Stimulated activated CD8-positive, alpha-beta memory T cell treated with anti-CD3 and anti-CD28 coated beads, Interleukin-4, amount 100 ng/mL, for 24 hours (primary cell): ENCODE results near the gene ROR2.
"Not testable (repeated sequence)": the region's sequence is repeated elsewhere in the genome, so short reads cannot be mapped to it uniquely, and the experiment has no call there.

Experiments used
- DNase-seq: peaks from one replicate; pipeline ENCODE4 v3.0.0-alpha.2; 2020; ENCODE audit warnings: low read depth

ROR2 gene

GRCh38 chr9:91564081-91564670 is 385.9 kb downstream of the ROR2 start:
- no peak for DNase-seq

DNA sequence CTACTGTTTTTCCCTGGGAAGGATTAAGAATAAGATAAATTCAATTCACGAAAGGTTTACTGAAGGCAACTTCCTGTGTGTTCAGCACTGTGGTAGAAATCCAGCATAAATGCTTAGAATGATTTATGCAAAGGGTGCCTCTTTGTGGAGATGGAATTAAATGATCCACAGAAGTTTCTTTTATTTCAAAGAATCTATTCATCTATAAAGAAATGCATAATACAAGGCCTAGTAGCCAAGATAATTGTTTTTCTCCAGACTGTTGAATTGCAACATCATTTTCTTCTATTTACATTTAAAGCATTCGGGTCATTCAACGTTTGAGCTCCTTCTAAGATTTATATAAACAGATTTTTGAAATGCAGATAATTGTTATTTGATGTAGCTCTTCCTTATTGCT is 387.6 kb downstream of the ROR2 start:
- DNase-seq = no peak

DNA sequence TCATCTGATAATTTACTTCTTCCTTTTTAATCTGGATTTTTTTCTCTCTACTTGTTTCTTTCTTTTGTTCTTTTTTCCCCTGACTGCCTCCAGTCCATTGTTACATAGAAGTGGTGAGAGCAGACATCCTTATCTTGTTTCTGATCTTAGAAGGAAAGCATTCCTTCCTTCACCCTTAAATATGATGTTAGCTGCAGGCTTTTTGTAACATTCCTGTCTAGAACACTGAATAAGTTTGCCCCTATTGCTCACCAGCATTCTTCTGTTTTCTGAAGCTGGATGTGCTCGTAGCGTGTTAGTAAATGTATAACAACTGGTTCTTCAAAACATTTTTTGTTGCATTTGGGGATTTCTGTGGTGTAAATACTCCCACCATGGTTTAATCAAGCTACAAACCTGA is 389.7 kb downstream of the ROR2 start:
- DNase-seq = no peak

DNA sequence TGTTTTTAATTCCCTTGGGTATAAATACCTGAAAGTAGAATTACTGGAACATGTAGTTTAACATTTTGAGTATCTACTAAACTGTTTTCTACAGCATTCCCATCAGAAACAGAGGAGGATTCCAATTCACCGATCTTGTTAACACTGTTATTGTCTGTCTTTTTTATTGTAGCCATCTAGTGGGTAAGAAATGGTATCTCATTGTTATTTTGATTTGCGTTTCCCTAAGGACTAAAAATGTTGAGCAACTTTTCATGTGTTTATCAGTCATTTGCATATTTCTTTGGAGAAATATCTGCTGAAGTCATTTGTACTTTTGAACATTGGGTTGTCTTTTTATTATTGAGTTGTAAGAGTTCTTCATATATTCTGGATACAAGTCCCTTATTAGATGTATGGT is 391.1 kb downstream of the ROR2 start:
- DNase-seq = no peak

DNA sequence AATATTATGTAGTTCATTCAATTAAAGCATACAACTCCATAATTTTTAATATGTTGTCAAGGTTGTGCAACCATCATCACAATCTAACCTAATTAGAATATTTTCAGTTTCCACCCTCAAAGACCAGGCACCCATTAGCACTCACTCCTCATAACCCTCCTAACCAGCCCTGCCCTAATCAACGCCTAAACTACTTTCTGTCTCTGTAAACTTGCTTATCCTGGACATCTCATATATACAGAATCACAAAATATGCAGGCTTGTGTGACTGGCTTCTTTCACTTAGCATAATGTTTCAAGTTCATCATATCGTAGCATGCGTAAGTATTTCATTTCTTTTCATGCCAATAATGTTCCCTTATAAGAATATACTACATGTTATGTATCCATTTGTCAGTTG is 391.6 kb downstream of the ROR2 start:
- no peak for DNase-seq

- no peak for DNase-seq
Measured at GRCh38 chr9:91557327-91557726, 392.7 kb downstream of the ROR2 start.

GRCh38 chr9:91555132-91555531 is 394.9 kb downstream of the ROR2 start:
- DNase-seq = no peak

DNA sequence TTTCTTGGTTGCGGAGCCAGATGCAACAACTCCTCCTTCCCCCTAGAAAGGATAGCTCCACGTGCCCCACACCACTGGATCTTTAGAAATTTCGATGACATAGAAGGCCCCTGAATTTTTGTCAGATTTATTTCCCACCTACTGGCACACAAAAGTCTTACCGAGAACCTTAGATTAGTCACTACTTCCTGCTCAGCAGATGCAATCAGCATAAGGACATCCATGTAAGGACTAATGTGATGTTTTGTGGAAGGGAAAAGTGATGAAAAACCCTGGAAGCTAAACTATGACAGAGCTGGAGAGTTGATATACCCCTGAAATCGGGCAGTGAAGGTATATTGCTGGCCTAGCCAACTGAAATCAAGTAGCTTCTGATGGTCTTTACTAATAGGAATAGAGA is 400.9 kb downstream of the ROR2 start:
- DNase-seq = no peak

- no peak for DNase-seq
Measured at GRCh38 chr9:91547081-91547480, 402.9 kb downstream of the ROR2 start.

- no peak for DNase-seq
Measured at GRCh38 chr9:91546574-91546973, 403.5 kb downstream of the ROR2 start.

DNA sequence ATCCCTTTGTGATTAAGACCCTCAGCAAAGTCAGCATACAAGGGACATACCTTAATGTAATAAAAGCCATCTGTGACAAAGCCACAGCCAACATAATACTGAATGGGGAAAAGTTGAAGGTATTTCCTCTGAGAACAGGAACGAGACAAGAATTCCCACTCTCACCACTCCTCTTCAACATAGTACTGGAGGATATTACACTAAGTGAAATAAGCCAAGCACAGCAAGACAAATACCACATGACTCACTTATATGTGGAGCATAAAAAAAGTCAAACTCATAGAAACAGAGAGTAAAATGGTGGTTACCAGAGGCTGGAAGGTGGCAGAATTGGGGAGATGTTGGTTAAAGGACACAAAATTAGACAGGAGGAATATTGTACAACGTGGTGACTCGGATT is 408.3 kb downstream of the ROR2 start:
- DNase-seq = no peak

DNA sequence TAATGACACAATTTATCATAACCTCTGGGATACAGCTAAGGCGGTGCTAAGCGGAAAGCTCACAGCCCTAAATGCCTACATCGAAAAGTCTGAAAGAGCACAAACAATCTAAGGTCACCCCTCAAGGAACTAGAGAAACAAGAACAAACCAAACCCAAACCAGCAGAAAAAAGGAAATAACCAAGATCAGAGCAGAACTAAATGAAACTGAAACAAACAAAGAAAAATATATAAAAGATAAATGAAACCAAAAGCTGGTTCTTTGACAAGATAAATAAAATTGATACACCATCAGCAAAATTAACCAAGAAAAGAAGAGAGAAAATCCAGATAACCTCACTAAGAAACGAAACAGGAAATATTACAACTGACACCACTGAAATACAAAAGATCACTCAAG is 409.5 kb downstream of the ROR2 start:
- DNase-seq = not testable (repeated sequence)

DNA sequence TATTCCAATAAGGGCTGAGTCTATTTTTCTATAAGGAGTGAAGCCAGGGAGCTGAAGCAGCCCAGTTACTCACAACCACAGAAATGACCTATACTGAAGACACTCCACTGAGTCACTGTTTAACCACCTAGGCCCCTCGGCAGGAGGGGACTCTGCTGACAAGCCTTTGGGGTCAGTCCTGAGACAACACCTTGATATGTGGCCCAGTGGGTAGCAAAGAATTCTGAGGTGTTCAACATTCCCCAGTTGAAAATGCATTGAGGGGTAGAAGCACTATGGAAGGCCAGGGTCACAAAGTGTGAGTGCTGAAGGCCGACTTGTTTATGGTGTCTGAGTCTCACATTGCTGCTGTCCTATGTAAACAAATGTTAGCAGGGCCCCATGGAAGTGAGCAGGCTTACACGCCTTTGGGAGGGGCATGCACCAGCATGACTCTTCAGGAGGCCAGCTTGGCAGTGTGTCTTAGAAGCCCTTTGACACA is 413.8 kb downstream of the ROR2 start:
- no peak for DNase-seq

GRCh38 chr9:91534374-91534773 is 415.7 kb downstream of the ROR2 start:
- no peak for DNase-seq

DNA sequence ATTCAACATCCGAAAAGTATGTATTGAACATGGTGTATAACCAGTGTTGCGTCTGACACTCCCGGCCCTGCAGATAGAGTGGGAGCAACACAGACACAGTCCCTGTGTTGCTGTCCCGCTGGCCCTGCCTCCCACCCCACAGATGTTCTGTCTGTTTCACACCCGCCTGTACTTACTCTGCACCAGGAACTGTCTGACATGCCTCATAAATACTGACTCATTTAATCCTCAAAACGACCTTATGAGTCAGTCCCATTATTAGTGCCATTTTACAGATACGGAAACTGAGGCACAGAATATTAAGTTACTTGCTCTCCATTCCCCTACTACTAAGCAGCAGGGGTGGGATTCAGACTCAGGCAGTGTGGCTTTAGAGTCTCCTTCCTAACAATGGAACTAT is 416.6 kb downstream of the ROR2 start:
- no peak for DNase-seq

DNA sequence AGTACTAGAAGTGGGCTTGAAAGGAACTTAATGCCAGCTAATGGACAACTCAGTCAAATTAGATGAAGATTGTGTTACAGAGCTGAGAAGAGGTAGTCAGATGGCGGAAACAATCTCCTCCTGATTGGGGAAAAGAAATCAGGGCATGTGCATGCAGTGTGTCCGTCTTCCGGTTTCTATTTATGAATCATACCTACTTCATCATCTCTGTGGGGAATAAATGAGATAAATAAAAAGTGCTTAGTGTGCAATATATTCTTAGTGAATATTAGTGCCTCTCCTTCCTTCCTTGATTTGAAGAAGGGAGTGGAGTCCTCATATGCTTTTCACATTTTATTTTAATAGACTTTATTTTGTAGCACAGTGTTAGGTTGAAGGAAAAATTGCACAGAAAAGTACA is 417.7 kb downstream of the ROR2 start:
- no peak for DNase-seq

DNA sequence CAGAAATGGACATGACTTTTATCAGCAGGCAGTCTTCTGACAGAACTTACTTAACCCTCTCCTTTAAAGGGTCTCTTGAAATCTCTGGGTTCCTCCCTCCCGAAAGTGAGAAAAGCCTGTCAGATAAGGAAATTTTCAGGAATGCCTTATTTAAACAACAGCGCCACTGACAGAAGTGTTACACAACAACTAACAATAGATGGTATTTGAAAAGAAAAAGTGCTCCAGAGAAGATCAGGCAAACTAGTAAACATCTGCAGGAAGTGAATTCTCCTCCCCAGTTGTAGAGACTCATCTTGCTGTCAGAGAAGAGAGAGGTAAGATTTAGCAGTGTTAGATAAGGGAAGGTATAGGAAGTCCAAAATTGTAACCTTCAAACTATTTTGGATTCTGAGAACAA is 419.2 kb downstream of the ROR2 start:
- no peak for DNase-seq

DNA sequence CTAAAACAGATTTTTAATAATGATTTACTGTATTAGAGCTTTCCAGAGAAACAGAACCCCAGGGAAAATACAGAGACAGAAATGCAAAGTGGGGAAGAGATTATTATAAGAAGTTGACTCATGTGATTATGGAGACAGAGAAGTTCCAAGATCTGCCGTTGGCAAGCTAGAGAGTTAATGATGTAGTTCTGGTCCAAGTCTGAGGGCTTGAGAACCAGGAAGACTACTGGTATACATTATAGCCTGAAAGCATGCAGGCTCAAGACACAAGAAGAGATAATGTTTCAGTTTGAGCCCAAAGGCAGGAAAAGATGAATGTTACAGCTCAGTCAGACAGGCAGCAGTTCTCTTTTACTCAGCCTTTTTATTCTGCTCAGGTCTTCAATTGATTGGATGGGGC is 427.5 kb downstream of the ROR2 start:
- DNase-seq = no peak

DNA sequence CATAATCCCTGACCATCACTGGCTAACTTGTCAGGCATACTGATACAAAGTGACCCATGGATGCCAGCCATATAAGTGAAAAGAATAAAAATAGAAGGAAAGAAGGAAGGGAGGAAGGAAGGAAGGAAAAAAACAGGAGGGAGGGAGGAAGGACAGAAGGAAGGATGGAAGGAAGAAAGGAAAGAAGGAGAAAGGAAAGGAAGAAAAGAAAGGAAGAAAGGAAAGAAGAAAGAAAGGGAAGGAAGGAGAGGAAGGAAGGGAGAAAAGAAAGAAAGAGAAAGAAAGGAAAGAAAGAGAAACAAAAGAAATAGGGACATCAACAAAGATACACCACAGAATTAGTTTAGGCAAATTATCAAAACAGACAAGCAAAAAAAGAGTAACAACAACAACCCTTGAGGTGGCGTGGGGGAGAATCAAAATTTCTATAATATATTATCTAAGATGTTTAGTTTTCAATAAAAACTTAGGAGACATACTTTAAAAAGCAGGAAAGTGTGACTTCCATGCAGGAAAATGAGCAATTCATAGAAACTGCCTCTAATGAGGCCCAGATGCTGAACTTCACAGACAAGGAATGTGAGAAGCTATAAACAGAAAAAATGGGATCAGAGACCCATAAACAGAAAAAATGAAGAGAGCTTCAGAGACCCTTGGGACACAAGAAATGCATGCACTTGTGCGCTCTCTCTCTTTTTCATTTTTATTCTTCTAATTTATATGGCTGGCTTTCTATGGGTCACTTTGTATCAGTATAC is 430.3 kb downstream of the ROR2 start:
- no peak for DNase-seq

- no peak for DNase-seq
Measured at GRCh38 chr9:91518462-91518861, 431.6 kb downstream of the ROR2 start.

DNA sequence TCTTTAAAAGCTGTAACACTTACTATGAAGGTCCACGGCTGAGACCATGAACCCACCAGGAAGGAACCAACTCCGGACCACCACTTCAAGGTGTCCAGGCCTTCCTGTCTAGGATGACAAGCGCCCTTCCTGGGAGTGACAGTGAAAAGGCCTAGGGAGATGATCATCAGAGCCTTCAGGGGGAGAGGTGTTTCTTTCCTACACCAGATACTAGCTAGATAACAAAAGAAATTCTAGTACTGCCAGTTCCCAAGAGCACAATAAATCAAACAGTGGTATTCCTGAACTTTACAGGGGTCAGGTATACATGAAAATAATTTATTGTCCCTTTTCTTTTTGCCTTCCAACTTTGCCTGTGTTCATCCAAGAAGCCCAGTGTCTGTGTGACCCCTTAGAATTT is 432.2 kb downstream of the ROR2 start:
- DNase-seq = no peak

GRCh38 chr9:91517332-91517731 is 432.7 kb downstream of the ROR2 start:
- DNase-seq = not testable (repeated sequence)

GRCh38 chr9:91516777-91517176 is 433.3 kb downstream of the ROR2 start:
- no peak for DNase-seq

GRCh38 chr9:91516081-91516480 is 433.9 kb downstream of the ROR2 start:
- no peak for DNase-seq
